Measurements from ENCODE around the gene PEG3. TPM values are rescaled to one million over a fixed set of nuclear protein-coding genes. Genes with fewer than 3 reads are reported as not detected.

Gene PEG3
- total and polyA plus RNA-seq, 2 of the 13 experiments (the other 11 are each of a cell fraction or from before 2014, with no cell fraction given), result 217 to 394 TPM

- no peak overlapping the region for H3K27ac ChIP-seq (ENCODE audit: extremely low read length, insufficient read depth, low read length)
- H3K4me2 ChIP-seq (ENCODE audit: low read depth, low read length), result no peak overlapping the region
- H3K79me2 ChIP-seq (ENCODE audit: insufficient read depth, low read length), result no peaks in the 10 kb centered on the region
- H3K9me3 ChIP-seq (ENCODE audit: low read length), result 0 out of 2 replicates have a peak, but pooled peaks cover 3% of the 10 kb centered on the region
- no TSS peak for BruUV-seq (replicated peaks)
- no peak for ATAC-seq
- no peak overlapping the region for H3K4me3 ChIP-seq (replicated peaks in 1 of 3; ENCODE audit: insufficient read depth in 1 of 3, low read depth in 2 of 3, low read length in 3 of 3)
- in situ Hi-C loops (cut with HindIII; ENCODE audit: extremely low pct_ligation_motif_present, low pct_unique_long_range_greater_than_20kb) (no loop called here), intact Hi-C loops (cut with micrococcal nuclease; ENCODE audit: unreplicated experiment) (no loop called here)
- no peak for DNase-seq (ENCODE audit: low spot score)
- H2AFZ ChIP-seq (ENCODE audit: low read length), result no peak overlapping the region
- no peaks in the 10 kb centered on the region for H3K27me3 ChIP-seq (ENCODE audit: control insufficient read depth in 1 of 2, insufficient read depth in 2 of 2, low read length in 2 of 2)
- no peak for TF ChIP-seq REPIN1 (CRISPR knock-in tag; IDR thresholded peaks at IDR 0.05; ENCODE audit: borderline replicate concordance, low read depth)
- no peak for TF ChIP-seq SP140L (CRISPR knock-in tag; IDR thresholded peaks at IDR 0.05; ENCODE audit: borderline replicate concordance)
- TF ChIP-seq BCL3 (CRISPR knock-in tag; IDR thresholded peaks at IDR 0.05), result no peak
- TF ChIP-seq HNRNPLL (IDR thresholded peaks at IDR 0.05; ENCODE audit: low read depth, low read length, poor library complexity, severe bottlenecking), result peak; percentile 22
- no peak for TF ChIP-seq HNF1B (CRISPR knock-in tag; IDR thresholded peaks at IDR 0.05)
- no peak for TF ChIP-seq ZNF879 (CRISPR knock-in tag; IDR thresholded peaks at IDR 0.05)
- no peak for TF ChIP-seq GABPA (IDR thresholded peaks at IDR 0.05; ENCODE audit: low read depth, low read length)
- TF ChIP-seq GABPA (CRISPR knock-in tag; IDR thresholded peaks at IDR 0.05; ENCODE audit: low read depth), result no peak
- TF ChIP-seq ZNF687 (CRISPR knock-in tag; IDR thresholded peaks at IDR 0.05), result 0 out of 2 replicates have a peak, but pooled peaks have one; percentile 11
- no peak for TF ChIP-seq SIX1 (CRISPR knock-in tag; IDR thresholded peaks at IDR 0.05; ENCODE audit: borderline replicate concordance)
- TF ChIP-seq HOXA9 (CRISPR knock-in tag; IDR thresholded peaks at IDR 0.05; ENCODE audit: borderline replicate concordance), result no peak
- no peak for TF ChIP-seq JUND (CRISPR knock-in tag; IDR thresholded peaks at IDR 0.05)
- ChIA-PET CTCF (ENCODE audit: low intra/inter-chr PET ratio, low total read pairs) (no interaction called here), POLR2A (interaction anchor here (1.6 kb wide), 1 partner anchor 24 kb away, joined by 4 read pairs; the partner anchor contains the start of genes PEG3 and ZIM2)
- H4K20me1 ChIP-seq (ENCODE audit: insufficient read depth, low read length), result no peaks in the 10 kb centered on the region
- H3K4me1 ChIP-seq (ENCODE audit: insufficient read depth, low read length), result peaks cover 20% of the 10 kb centered on the region
- no peak for FAIRE-seq
- H3K36me3 ChIP-seq (replicated peaks in 1 of 2; ENCODE audit: control insufficient read depth in 1 of 2, insufficient read depth in 2 of 2, low read length in 2 of 2), result no peaks in the 10 kb centered on the region
- WGBS (ENCODE audit: low lambda C conversion rate), result 95% methylated on average over 37 of the region's 50 CpGs
- H3K9ac ChIP-seq (ENCODE audit: insufficient read depth, low read depth, low read length), result no peak overlapping the region
Observed at GRCh38 chr19:56864443-56865125, 24.1 kb upstream of the PEG3 start.

Data from HepG2 (cell line).